Heart right ventricle (tissue), 16 donors: ENCODE results near the gene TEX54. TPM values are rescaled to one million over a fixed set of nuclear protein-coding genes. Genes with fewer than 3 reads are reported as not detected.
"Not testable (repeated sequence)": the region's sequence is repeated elsewhere in the genome, so short reads cannot be mapped to it uniquely, and the experiment has no call there.

Source experiments
- ATAC-seq, 8 donors: fragments of 200-7000 bp; cut with Tn5 transposase; one replicate each; pipeline ENCODE4 v1.9.1; 2020; ENCODE audit warnings: mild to moderate bottlenecking in 8 of 8, moderate library complexity in 8 of 8, moderate number of reproducible peaks in 1 of 8
- DNase-seq, 2 donors: peaks; one replicate each; pipeline ENCODE4 v3.0.0-alpha.2; 2020
- H3K27ac ChIP-seq, 10 donors: fragments of 200-600 bp; sonication (generic) in 2 of 10; one replicate each; pipeline versions ENCODE4 v1.5.0 to v1.8.0; 2020 to 2022; ENCODE audit warnings: mild to moderate bottlenecking in 3 of 10
- H3K27me3 ChIP-seq, 7 donors: fragments of 200-600 bp; one replicate each; pipeline ENCODE4 v1.8.0; 2021 to 2022; ENCODE audit warnings: mild to moderate bottlenecking in 2 of 7
- H3K36me3 ChIP-seq, 9 donors: fragments of 200-600 bp; sonication (generic) in 1 of 9; one replicate each; pipeline versions ENCODE4 v1.5.0 to v1.8.0; 2020 to 2022; ENCODE audit warnings: mild to moderate bottlenecking in 2 of 9
- H3K4me1 ChIP-seq, 9 donors: fragments of 200-600 bp; sonication (generic) in 1 of 9; one replicate each; pipeline versions ENCODE4 v1.5.0 to v1.8.0; 2020 to 2022; ENCODE audit warnings: mild to moderate bottlenecking in 4 of 9
- H3K4me3 ChIP-seq, 10 donors: fragments of 200-600 bp; sonication (generic) in 2 of 10; one replicate each; pipeline versions ENCODE4 v1.5.0 to v1.8.0; 2020 to 2022; ENCODE audit warnings: mild to moderate bottlenecking in 7 of 10, moderate library complexity in 2 of 10
- H3K9me3 ChIP-seq, 11 donors: fragments of 200-600 bp in 10 of 11; sonication (generic) in 2 of 11; one replicate each; pipeline versions ENCODE4 v1.5.0 to v1.8.0; 2013 to 2022; ENCODE audit warnings: mild to moderate bottlenecking in 2 of 11, control low read depth in 1 of 11, moderate library complexity in 1 of 11
- CTCF ChIP-seq, 9 donors: fragments of 200-600 bp; sonication (generic) in 2 of 9; IDR thresholded peaks; one replicate each; pipeline versions ENCODE4 v1.5.0 to v1.8.0; 2021 to 2022; ENCODE audit warnings: antibody characterized with exemption in 9 of 9, mild to moderate bottlenecking in 5 of 9, moderate library complexity in 1 of 9
- WGBS, 2 donors: extraction: QIAGEN DNeasy Blood & Tissue Kit; methylation state at CpG; one replicate each; pipeline ENCODE4 v1.1.7; 2013; ENCODE audit warnings: inconsistent platforms in 1 of 2; 5-methylcytosine and 5-hydroxymethylcytosine counted together
- intact Hi-C, 10 donors: fragments of 100-400 bp; cut with DNase I; formaldehyde crosslinking; loops; one replicate each; pipeline versions ENCODE4 v1.11.1 to v1.14.2; 2022
- polyA plus RNA-seq, 2 donors: library from polyadenylated mRNA; stranded (reverse); fragments of 200-250 nt; gene quantifications; one replicate each; pipeline ENCODE4 v1.2.3, GENCODE V29; 2013
- total RNA-seq, 10 donors: library from RNA; stranded (reverse); fragmentation: NEBNext Ultra II Directional in 3 of 10; extraction: Animal tissue kit (Norgen Biotek cat#: 25700) in 3 of 10; gene quantifications; one replicate each; pipeline versions ENCODE4 v1.2.1 to v1.2.4, GENCODE V29; 2021 to 2023
- donor health status: Arrhythmogenic right ventricular cardiomyopathy.
- donor health status: ischemic (EF 13 %, LVEDD 7.1; RV severe dilation, severe dysfunction).
- donor health status: healthy with polysubstance abuse.
- donor health status: DM: no; HTN: yes; CAD: no.
- donor health status: DM: no; HTN: no; CAD: no.
- donor health status: ischemic (EF 25% LVEDD 6.9; RV normal size, moderate dysfunction).
- donor health status: ischemic (EF 25% LVEDD 5.7; RV mildly dilated, moderate dysfunction).
- donor health status: healthy.
- donor health status: DM: yes; HTN: yes; CAD: no.
- donor health status: Ischemic cardiomyopathy.
- donor health status: ischemic (EF 35%, LVEDD 5.7; RV mildly dilated, moderate dysfunction).
- donor health status: nonischemic (EF 11% LVEDD 7.7; RV severe dilation, severe dysfunction).
- donor health status: DM: yes; HTN: yes; CAD: no.
- donor health status: PGD.
- donor health status: ischemic (EF 29% LVEDD 5.4; RV normal size, mild dysfunction).
- donor health status: nonischemic (EF 23%, LVEDD 6.1; RV moderate dilation, normal function).

The TEX54 gene
- total and polyA plus RNA-seq, 12 donors = not detected

DNA sequence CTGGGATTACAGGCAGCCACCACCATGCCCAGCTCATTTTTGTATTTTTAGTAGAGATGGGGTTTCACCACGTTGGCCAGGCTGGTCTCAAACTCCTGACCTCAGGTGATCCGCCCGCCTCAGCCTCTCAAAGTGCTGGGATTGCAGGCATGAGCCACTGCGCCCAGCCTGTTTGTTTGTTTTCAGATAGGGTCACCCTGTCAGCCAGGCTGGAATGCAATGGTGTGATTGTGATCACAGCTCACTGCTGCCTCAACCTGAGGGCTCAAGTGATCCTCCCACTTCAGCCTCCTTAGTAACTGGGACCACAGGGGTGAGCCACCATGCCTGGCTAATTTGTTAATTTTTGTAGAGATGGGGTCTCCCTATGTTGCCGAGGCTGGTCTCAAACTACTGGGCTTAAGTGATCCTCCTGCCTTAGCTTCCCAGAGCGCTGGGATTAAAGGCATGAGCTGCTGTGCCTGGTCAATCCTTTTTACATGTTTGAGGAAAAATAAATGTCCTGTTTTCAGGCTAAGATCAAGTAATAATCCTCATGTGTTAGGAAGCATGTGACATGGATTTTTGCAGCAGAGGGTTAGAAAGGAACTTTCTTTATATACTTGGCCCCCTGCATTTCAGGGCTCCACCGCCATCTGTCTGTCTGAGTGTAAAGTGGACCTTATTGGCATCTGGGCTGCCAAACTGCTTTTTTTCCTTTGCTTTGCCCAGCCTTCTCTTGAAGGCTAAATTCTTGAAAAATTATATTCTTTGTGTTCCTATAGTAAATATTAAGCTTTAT is 43.2 kb upstream of the TEX54 start:
- 83 to 93% methylated on average over 6 to 7 of the region's 7 CpGs for WGBS, 2 donors
- TF ChIP-seq CTCF (IDR thresholded peaks at IDR 0.05) = no peak
- no peak for DNase-seq
- Histone ChIP-seq H3K4me3 (no peak overlapping the region), H3K4me1 (peaks cover 10 to 20% (median 15%) of the 10 kb centered on the region in 9 donors), H3K36me3 (no peaks in the 10 kb centered on the region), H3K27me3 (no peaks in the 10 kb centered on the region), H3K9me3 (no peaks in the 10 kb centered on the region), H3K27ac (no peak overlapping the region)
- intact Hi-C loops = no loop called here
- ATAC-seq = no peak

DNA sequence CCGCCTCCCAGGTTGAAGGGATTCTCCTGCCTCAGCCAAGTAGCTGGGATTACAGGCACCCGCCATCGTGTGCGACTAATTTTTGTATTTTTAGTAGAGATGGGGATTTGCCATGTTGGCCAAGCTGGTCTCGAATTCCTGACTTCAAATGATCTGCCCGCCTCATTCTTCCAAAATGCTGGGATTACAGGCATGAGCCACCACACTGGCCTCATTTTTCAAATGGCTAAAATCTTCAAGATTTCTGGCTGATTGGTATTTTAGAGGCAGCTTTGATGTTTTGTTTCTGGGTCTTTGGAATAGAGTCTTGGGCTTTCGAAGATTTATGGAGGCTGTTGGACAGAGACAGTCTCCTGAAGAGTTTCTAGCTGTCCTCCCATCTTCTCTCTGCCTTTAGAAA is 42.2 kb upstream of the TEX54 start:
- Histone ChIP-seq H3K27me3 (no peaks in the 10 kb centered on the region), H3K9me3 (no peaks in the 10 kb centered on the region), H3K27ac (no peak overlapping the region), H3K4me1 (peaks cover 5 to 13% (median 10%) of the 10 kb centered on the region in 9 donors), H3K36me3 (no peaks in the 10 kb centered on the region), H3K4me3 (no peak overlapping the region)
- 97% methylated on average over 7 of the region's 7 CpGs for WGBS, 2 donors
- no peak for DNase-seq
- intact Hi-C loops = no loop called here
- no peak for ATAC-seq
- TF ChIP-seq CTCF (IDR thresholded peaks at IDR 0.05) = no peak

GRCh38 chr11:62865635-62866034 is 33.0 kb upstream of the TEX54 start:
- ATAC-seq (no peak), DNase-seq (no peak)
- H3K4me1 ChIP-seq = peaks cover 0 to 11% (median 0%) of the 10 kb centered on the region in 9 donors
- H3K27ac ChIP-seq = no peak overlapping the region
- no peaks in the 10 kb centered on the region for H3K36me3 ChIP-seq
- no peaks in the 10 kb centered on the region for H3K9me3 ChIP-seq
- 79 to 81% methylated on average over 6 of the region's 6 CpGs for WGBS, 2 donors
- intact Hi-C loops = loop anchor here in 5 of 10 donors (10.0 kb wide), 4 partner anchors 81 to 481 kb away; partner anchors contain the start of genes SCGB1A1 (in 1 of the 5) and TMEM179B (in 1 of the 5)
- no peaks in the 10 kb centered on the region for H3K27me3 ChIP-seq
- no peak for TF ChIP-seq CTCF (IDR thresholded peaks at IDR 0.05)
- H3K4me3 ChIP-seq = no peak overlapping the region

DNA sequence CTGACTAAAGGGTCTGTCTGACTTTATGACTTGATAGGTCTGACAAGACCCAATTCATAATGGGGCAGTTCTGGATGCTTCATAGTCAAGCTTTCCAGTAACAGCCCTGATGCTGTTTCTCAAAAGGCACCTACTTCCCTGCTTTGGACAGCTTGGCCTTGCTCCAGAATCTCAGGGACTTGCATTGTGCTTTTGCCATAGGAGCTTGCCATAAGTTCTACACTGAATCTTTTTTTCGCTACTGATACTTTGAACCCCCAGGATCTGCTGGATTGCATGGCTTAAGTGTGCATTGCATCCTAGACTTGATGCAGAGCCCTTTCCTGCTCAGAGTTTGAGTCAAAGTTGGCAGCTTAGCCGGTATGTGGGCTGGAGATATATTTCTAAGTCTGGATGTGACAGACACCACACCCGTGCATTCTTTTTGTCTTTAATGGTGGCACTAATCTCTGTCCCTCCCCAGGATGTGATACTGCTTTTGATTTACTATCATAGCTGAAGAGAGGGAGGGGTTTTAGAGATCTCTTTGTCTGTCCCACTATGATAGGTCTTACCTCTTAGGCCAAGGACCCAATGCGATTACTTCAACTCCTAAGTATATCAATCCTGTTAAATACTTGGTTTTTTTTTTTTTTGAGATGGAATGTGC is 31.2 kb upstream of the TEX54 start:
- peaks cover 0 to 11% (median 0%) of the 10 kb centered on the region in 9 donors for H3K4me1 ChIP-seq
- no peak overlapping the region for H3K4me3 ChIP-seq
- H3K36me3 ChIP-seq = no peaks in the 10 kb centered on the region
- 51 to 62% methylated on average over 4 of the region's 4 CpGs for WGBS, 2 donors
- no peaks in the 10 kb centered on the region for H3K9me3 ChIP-seq
- DNase-seq (no peak), ATAC-seq (peak in 1 of 8 donors; percentile 35)
- no peak for TF ChIP-seq CTCF (IDR thresholded peaks at IDR 0.05)
- H3K27ac ChIP-seq = no peak overlapping the region
- H3K27me3 ChIP-seq = no peaks in the 10 kb centered on the region
- intact Hi-C loops = loop anchor here in 8 of 10 donors (2.0 to 10.0 kb wide), 7 partner anchors 77 to 479 kb away; partner anchors contain the start of genes TMEM179B (in 7 of the 8) and SCGB1A1 (in 1 of the 8)

- intact Hi-C loops = loop anchor here in 9 of 10 donors (1.0 to 10.0 kb wide), 8 partner anchors 74 to 477 kb away; partner anchors contain the start of genes TMEM179B (in 7 of the 9) and SCGB1A1 (in 1 of the 9)
- not testable (repeated sequence) for DNase-seq, H3K9me3 ChIP-seq, H3K36me3 ChIP-seq, H3K4me3 ChIP-seq, H3K27me3 ChIP-seq, H3K27ac ChIP-seq, ATAC-seq
- WGBS, 2 donors = 91% methylated on average over 16 of the region's 16 CpGs
- H3K4me1 ChIP-seq = peaks cover 0 to 18% (median 0%) of the 10 kb centered on the region in 9 donors
Observed at GRCh38 chr11:62861564-62862192, 29.0 kb upstream of the TEX54 start.
